Mesothelial cell of epicardium (in vitro differentiated cells): ENCODE measurements around the gene TRPV5. TPM values are rescaled to one million over a fixed set of nuclear protein-coding genes. Genes with fewer than 3 reads are reported as not detected.
A peak's percentile ranks its signal among the peaks of the same experiment; 100 is the strongest.

Experiments
- DNase-seq, 2 experiments: peaks; one replicate each; pipeline ENCODE4 v3.0.0; 2021; ENCODE audit warnings: low spot score in 2 of 2; ENCODE audit not compliant: unreplicated experiment in 2 of 2
- H3K27ac Mint-ChIP-seq: 2 replicates; pipeline ENCODE4 v1.8.0; 2021; ENCODE audit warnings: mixed read lengths
- H3K27me3 Mint-ChIP-seq: 2 replicates; pipeline ENCODE4 v1.8.0; 2021; ENCODE audit warnings: low read depth, mixed read lengths
- H3K36me3 Mint-ChIP-seq: 2 replicates; pipeline ENCODE4 v1.8.0; 2021; ENCODE audit warnings: mixed read lengths
- H3K4me1 Mint-ChIP-seq: 2 replicates; pipeline ENCODE4 v1.8.0; 2021; ENCODE audit warnings: mixed read lengths
- H3K4me3 Mint-ChIP-seq: 2 replicates; pipeline ENCODE4 v1.8.0; 2021; ENCODE audit warnings: mild to moderate bottlenecking, moderate library complexity, mixed read lengths
- H3K9me3 Mint-ChIP-seq: 2 replicates; pipeline ENCODE4 v1.8.0; 2021; ENCODE audit warnings: mixed read lengths
- CTCF ChIP-seq: fragments of 200-600 bp; sonication (generic); IDR thresholded peaks from one replicate; pipeline ENCODE4 v1.5.0; 2021; ENCODE audit warnings: antibody characterized with exemption; ENCODE audit not compliant: unreplicated experiment
- total RNA-seq: library from RNA; stranded (reverse); gene quantifications from 3 replicates; pipeline ENCODE4 v1.2.1, GENCODE V29; 2021

Gene TRPV5
- total RNA-seq, 1 donor from 2014 or later: 0.56 TPM

GRCh38 chr7:142884286-142884640, 49.3 kb downstream of the TRPV5 start:
- H3K27ac Mint-ChIP-seq: no peak overlapping the region
- no peaks in the 10 kb centered on the region for H3K9me3 Mint-ChIP-seq
- TF ChIP-seq CTCF: no peak
- no peaks in the 10 kb centered on the region for H3K36me3 Mint-ChIP-seq
- H3K4me3 Mint-ChIP-seq: no peak overlapping the region
- peaks cover 26% of the 10 kb centered on the region for H3K4me1 Mint-ChIP-seq
- DNase-seq: no peak
- peaks cover 1% of the 10 kb centered on the region for H3K27me3 Mint-ChIP-seq

- no peaks in the 10 kb centered on the region for H3K9me3 Mint-ChIP-seq
- no peak for TF ChIP-seq CTCF
- H3K36me3 Mint-ChIP-seq: no peaks in the 10 kb centered on the region
- no peak overlapping the region for H3K4me3 Mint-ChIP-seq
- peaks cover 26% of the 10 kb centered on the region for H3K4me1 Mint-ChIP-seq
- peak overlapping the region; percentile 28 for H3K27ac Mint-ChIP-seq
- DNase-seq: peak in 1 of 2 experiments; percentile 28
- H3K27me3 Mint-ChIP-seq: peaks cover 1% of the 10 kb centered on the region
Measured at GRCh38 chr7:142883571-142884285, 49.8 kb downstream of the TRPV5 start.

GRCh38 chr7:142883145-142883544, 50.4 kb downstream of the TRPV5 start:
- Mint-ChIP-seq H3K9me3 (no peaks in the 10 kb centered on the region), H3K4me1 (peaks cover 26% of the 10 kb centered on the region), H3K27ac (no peak overlapping the region), H3K36me3 (no peaks in the 10 kb centered on the region), H3K27me3 (peaks cover 1% of the 10 kb centered on the region), H3K4me3 (no peak overlapping the region)
- DNase-seq: no peak
- TF ChIP-seq CTCF: no peak

GRCh38 chr7:142882338-142882678, 51.2 kb downstream of the TRPV5 start:
- no peak overlapping the region for H3K4me3 Mint-ChIP-seq
- no peak for DNase-seq
- H3K36me3 Mint-ChIP-seq: no peaks in the 10 kb centered on the region
- no peak for TF ChIP-seq CTCF
- peaks cover 26% of the 10 kb centered on the region for H3K4me1 Mint-ChIP-seq
- H3K27me3 Mint-ChIP-seq: peaks cover 1% of the 10 kb centered on the region
- H3K27ac Mint-ChIP-seq: no peak overlapping the region
- no peaks in the 10 kb centered on the region for H3K9me3 Mint-ChIP-seq

- Mint-ChIP-seq H3K36me3 (no peaks in the 10 kb centered on the region), H3K27me3 (peaks cover 1% of the 10 kb centered on the region), H3K9me3 (no peaks in the 10 kb centered on the region), H3K4me1 (peaks cover 26% of the 10 kb centered on the region), H3K27ac (no peak overlapping the region), H3K4me3 (no peak overlapping the region)
- no peak for TF ChIP-seq CTCF
- peak in 1 of 2 experiments; percentile 7 for DNase-seq
Measured at GRCh38 chr7:142881586-142882337, 51.8 kb downstream of the TRPV5 start.
